GM21619 (cell line): ENCODE data around the gene EGFLAM.
A peak's percentile ranks its signal among the peaks of the same experiment; 100 is the strongest.

ENCODE experiments used
- ATAC-seq: cut with Tn5 transposase; IDR thresholded peaks from one replicate; pipeline ENCODE4 v1.9.1; 2021; ENCODE audit not compliant: unreplicated experiment

Gene EGFLAM

DNA sequence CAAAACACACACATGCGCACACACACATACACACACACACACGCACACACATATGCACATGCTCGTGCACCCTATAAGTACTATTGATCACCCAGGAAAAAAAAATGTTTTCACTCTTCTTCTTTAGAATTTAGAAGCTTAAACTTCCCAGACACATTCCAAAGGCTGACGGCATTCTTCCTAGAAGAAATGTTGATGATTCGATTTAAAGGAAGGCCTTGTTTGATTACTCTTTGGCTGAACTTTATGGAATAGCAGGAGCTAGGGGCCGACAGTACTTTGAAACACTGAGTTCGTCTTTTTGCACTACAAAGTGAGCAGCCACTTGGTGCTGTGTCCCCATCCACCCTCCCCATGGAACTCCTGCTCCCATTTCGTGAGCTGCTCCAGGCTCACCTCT is 113.2 kb downstream of the EGFLAM start:
- ATAC-seq = no peak

DNA sequence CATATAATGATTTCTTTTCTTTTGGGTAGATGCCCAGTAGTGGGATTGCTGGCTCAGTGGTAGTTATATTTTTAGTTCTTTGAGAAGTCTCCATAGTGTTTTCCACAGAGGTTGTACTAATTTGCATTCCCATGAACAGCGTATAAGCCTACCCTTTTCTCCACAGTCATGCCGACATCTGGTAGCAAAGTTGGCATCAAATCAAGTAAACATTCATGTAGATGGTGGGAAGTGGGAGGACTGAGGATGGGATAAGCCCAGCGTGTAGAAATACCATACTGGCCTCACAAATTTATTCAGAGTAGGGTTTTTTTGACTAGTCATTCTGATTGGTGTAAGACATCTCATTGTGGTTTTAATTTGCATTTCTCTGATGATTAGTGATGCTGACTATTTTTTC is 115.4 kb downstream of the EGFLAM start:
- ATAC-seq = no peak

- ATAC-seq = no peak
These were observed 117.1 kb downstream of the EGFLAM start for GRCh38 chr5:38375423-38375822.

DNA sequence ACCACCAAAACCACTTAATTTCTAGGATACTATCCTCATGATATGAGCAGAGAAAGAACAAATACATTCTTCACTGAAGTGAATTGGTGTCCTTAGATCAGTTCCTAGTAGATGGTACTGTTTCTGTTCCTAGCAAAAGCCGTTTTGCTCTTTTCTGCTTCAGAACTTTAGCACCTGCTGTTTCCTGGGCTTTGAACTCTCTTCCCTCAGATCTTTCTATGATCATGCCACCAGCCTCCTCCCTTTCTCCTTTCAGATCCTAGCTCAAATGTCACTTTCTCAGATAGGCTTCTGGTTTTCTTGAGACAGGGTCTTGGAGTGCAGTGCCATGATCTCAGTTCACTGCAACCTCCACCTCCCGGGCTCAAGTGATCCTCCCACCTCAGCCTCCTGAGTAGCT is 118.0 kb downstream of the EGFLAM start:
- no peak for ATAC-seq

- no peak for ATAC-seq
These were observed 120.2 kb downstream of the EGFLAM start for GRCh38 chr5:38378579-38378978.

DNA sequence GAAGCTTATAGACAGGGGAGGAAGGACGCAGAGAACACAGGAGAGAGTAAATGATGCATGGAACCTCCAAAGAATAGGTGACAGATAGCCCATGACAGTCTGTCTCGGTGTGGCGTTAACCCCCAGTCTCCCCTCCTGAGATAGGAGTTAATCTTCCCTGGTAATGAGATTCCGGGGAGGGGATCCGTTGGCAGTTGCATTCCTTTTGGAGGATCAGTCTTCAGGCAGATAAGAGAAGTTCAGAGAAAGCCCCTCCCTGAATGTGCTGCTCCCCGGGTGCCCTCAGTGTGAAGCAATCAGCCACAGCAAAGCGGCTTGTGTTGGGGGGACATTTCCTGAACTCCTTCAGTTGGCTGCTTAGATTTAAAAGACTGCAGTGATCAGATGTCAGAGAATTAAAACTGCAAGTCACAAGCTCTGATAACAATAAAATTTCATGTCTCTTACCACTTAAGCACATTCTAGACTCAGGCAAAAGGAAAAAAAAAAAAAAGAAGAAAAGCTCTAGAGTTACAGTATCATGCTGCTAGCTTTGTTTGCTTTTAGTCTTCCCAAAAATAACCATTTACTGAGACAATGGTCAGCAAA is 121.1 kb downstream of the EGFLAM start:
- ATAC-seq = no peak

GRCh38 chr5:38380537-38380936 is 122.2 kb downstream of the EGFLAM start:
- ATAC-seq = no peak

DNA sequence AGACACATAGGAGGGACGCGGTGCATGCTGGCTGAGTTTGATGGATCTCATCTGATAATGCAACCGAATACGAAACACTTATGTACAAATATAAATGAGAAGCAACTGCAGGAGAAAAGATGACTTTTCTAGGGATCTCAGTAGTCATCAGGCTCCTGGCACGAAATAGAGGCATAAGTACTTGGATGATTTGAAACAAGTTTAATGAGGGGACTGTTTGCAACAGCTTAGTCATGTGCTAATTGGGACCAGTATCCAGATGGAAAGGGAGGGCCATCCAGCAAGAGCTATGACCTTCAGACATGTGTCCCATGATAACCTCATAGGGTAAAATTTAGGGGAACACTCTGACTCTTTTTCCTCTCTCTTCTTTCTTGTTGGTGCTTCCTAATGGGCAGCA is 123.0 kb downstream of the EGFLAM start:
- no peak for ATAC-seq

DNA sequence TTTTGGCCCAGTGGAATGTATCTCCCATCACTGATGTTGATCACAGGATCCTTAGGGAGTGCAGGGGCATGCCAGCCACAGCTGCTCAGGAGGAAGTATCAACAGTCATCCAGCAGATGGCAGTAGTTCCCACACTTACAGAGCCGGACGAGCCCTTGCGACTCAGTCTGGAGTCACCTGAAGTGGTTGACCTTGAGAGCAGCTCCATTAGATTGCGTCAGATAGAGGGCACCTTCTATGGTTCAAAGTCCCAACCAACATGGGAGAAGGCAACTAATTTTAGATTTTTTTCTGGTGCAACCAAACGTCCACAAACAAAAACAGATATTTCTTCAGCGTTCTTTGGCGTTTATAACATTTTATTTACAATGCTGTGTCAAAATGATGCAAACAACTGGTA is 124.5 kb downstream of the EGFLAM start:
- peak; percentile 97 for ATAC-seq

GRCh38 chr5:38383701-38384100 is 125.3 kb downstream of the EGFLAM start:
- ATAC-seq = no peak

GRCh38 chr5:38384396-38384795 is 126.0 kb downstream of the EGFLAM start:
- no peak for ATAC-seq

DNA sequence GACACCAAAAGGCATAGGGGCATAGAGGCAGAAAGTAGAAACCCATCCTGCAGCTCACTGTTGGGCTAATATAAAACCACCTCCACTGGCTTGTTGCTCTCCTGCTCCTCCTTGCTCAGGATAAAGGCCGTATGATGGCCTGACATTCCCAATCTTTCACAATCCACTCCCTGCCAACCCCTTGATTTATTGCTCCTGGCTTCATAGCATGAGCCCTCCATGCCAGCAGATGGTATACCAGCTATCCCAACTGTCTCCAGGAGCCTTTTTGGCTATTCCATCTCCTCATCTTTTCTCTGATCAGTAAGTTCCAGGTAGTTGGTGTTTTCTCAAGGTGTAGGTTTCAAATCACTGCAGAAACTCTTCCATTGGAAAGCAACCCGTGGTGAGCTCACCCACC is 128.8 kb downstream of the EGFLAM start:
- no peak for ATAC-seq

- ATAC-seq = no peak
These were observed 135.3 kb downstream of the EGFLAM start for GRCh38 chr5:38393636-38394035.

GRCh38 chr5:38396766-38397165 is 138.4 kb downstream of the EGFLAM start:
- ATAC-seq = no peak

- no peak for ATAC-seq
These were observed 142.0 kb downstream of the EGFLAM start for GRCh38 chr5:38400365-38400764.

GRCh38 chr5:38401145-38401544 is 142.8 kb downstream of the EGFLAM start:
- ATAC-seq = no peak

DNA sequence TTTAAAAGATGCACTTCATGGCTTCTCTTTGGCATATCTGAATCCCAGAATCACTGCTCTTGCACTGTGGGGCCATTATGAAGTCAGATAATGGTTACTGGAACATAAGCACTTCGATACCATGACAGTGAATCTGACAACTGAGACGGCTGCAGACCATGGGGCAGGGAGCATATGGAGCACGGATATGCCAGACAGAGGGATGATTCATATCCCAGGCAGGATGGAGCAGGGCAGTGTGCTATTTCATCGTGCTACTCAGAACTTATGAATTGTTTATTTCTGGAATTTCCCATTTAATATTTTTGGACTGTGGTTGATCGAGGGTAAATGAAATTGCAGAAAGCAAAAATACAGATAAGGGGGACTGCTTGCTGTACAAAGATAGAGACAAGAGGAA is 145.0 kb downstream of the EGFLAM start:
- no peak for ATAC-seq

DNA sequence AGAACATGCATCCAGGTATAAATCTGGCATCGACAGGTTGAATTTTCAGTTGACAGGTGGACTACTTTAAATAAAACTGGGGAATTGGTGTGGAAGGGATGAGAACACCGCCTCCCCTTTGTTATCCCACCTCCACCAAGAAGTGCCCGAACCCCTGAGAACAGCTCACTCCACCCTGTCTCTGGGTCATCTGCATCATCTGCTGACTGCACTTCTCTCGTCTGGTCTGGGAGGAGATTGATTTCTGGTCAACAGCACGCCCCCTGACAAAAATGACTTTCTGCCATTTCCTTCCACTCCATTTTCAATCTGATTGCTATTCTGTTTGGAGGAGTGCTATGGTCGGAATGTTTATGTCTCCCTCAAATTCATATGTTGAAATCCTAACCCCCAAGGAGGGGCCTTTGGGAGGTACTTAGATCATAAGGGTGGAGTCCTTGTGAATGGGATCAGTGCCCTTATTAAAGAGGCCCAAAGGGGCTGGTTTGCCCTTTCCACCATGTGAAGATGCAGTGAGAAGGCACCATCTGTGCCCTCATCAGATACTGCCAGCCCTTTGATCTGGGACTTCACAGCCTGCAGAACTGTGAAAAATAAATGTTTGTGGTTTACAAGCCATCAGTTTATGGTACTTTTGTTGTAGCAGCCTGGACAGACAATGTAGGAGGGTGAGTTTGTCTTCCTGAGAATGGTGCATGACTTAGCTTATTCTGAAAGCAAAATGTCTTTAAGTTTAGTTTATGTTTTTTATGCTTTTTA is 145.7 kb downstream of the EGFLAM start:
- no peak for ATAC-seq

- ATAC-seq = no peak
These were observed 146.4 kb downstream of the EGFLAM start for GRCh38 chr5:38404667-38405276.

DNA sequence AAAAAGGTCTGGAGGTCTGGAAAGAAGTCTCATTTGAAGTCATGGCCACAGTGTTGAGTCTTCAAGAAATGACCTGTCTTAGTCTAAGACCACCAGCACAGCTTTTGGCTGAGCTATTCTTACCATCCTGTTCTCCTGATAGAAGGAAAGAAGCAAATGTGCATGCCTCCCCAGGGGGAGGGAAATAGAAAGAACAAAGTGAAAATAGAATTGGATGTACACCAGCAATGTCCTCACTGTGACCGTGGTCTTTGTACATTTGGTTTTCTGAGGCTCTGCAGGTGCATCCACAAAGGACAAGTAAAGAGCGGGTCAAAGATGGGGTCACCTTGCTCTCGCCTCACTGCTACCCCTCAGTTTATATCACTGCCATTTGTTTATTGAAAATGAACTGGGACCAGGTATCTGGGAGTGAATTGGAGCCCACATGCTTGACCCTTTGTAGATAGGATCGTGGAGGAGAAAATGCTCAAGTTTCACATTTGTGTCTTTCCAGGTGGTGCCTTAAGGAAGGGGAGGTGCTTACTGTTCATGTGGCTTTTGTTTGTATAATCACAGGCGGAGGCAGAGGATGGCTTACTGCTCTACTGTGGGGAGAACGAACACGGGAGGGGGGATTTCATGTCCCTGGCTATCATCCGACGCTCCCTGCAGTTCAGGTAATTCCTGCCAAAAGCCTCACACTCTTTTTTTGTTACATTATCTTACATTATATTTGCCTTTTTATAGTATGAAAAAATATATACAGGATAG is 150.3 kb downstream of the EGFLAM start:
- no peak for ATAC-seq

DNA sequence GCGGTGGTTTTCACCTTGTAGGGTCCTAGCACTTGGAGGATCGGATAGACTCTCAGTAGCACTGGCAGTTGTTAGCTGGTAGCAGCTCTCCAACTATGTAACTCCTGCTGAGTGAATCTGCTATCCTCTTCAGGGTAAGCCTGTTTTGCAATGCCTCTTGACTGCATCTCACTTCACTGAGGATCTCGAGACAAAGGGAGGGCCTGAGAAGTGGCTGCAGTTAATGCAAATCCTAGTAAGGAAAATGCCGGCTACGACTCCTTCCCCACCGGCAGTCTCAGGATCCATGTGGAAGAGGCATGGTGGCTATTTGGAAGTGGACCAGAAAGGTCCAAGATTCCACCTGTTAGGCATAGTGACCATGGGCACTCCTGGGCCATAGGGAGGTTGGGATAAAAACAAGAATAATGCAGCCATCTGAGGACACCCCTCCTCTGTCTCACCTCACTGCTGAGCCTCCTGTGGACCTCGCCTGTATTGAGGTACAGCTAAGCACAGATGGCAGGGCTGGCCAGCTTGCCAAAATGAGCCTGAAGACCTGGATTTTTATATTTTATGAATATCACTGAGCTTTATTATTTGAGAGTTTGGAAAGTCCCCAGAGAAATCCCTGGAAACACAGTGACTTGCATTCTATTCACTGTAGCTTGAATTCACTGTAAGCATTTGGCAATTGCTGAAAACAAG is 152.1 kb downstream of the EGFLAM start:
- no peak for ATAC-seq
